Body of pancreas (tissue), 4 donors: ENCODE data around the gene CDK18.

ENCODE experiments used
- CTCF ChIP-seq, 7 experiments: fragments of 450-650 bp in 4 of 7; fragments of 200-600 bp in 3 of 7; sonication (generic) in 3 of 7; IDR thresholded peaks; one replicate each; pipeline ENCODE4 v1.5.1; 2016 to 2019; ENCODE audit warnings: antibody characterized with exemption in 7 of 7
- POLR2A ChIP-seq, 3 donors: fragments of 450-650 bp; IDR thresholded peaks; one replicate each; pipeline ENCODE4 v1.6.1; 2016; ENCODE audit warnings: antibody characterized with exemption in 3 of 3, mild to moderate bottlenecking in 2 of 3

- no peak for TF ChIP-seq CTCF (IDR thresholded peaks at IDR 0.05)
- no peak for TF ChIP-seq POLR2A (IDR thresholded peaks at IDR 0.05)
These were observed 17.2 kb downstream of the CDK18 start for GRCh38 chr1:205521686-205522085.
